T follicular helper cell (primary cell): Measurements from ENCODE around the gene NAA10.

Experiments
- DNase-seq: peaks from one replicate; pipeline ENCODE4 v3.0.0-alpha.2; 2020; ENCODE audit warnings: low read depth

Gene NAA10

GRCh38 chrX:153908219-153908860 is 26.5 kb downstream of the NAA10 start:
- DNase-seq, result no peak

DNA sequence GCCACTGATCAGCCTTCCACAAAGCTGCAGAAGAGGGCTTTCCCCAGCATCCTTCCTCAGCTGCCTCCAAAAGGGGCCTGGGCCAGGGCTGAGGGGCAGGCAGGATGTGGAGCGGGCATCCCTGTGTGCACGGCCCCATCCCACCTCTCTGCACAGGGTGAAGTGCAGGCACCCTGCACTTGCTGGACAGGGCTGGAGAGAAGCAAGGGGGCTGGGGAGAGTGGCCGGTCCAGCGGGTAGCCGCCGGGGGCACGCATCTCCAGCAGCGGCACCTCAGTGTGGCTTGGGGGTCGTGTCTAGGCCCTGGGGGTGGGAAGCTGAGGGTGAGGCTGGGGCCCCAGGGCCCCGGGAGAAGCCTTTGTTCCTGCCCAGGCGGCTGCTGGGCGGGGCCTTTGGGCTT is 27.4 kb downstream of the NAA10 start:
- no peak for DNase-seq

DNA sequence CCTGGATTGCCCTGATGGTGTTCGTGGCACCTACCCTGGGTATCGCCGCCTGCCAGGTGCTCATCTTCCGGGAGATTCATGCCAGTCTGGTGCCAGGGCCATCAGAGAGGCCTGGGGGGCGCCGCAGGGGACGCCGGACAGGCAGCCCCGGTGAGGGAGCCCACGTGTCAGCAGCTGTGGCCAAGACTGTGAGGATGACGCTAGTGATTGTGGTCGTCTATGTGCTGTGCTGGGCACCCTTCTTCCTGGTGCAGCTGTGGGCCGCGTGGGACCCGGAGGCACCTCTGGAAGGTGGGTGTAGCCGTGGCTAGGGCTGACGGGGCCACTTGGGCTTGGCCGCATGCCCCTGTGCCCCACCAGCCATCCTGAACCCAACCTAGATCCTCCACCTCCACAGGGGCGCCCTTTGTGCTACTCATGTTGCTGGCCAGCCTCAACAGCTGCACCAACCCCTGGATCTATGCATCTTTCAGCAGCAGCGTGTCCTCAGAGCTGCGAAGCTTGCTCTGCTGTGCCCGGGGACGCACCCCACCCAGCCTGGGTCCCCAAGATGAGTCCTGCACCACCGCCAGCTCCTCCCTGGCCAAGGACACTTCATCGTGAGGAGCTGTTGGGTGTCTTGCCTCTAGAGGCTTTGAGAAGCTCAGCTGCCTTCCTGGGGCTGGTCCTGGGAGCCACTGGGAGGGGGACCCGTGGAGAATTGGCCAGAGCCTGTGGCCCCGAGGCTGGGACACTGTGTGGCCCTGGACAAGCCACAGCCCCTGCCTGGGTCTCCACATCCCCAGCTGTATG is 28.5 kb downstream of the NAA10 start:
- DNase-seq, result no peak

DNA sequence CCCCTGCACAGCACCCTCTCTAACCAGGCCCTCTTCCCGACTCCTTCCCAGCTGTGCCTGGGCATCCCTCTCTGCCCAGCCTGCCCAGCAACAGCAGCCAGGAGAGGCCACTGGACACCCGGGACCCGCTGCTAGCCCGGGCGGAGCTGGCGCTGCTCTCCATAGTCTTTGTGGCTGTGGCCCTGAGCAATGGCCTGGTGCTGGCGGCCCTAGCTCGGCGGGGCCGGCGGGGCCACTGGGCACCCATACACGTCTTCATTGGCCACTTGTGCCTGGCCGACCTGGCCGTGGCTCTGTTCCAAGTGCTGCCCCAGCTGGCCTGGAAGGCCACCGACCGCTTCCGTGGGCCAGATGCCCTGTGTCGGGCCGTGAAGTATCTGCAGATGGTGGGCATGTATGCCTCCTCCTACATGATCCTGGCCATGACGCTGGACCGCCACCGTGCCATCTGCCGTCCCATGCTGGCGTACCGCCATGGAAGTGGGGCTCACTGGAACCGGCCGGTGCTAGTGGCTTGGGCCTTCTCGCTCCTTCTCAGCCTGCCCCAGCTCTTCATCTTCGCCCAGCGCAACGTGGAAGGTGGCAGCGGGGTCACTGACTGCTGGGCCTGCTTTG is 29.2 kb downstream of the NAA10 start:
- DNase-seq, result no peak

DNA sequence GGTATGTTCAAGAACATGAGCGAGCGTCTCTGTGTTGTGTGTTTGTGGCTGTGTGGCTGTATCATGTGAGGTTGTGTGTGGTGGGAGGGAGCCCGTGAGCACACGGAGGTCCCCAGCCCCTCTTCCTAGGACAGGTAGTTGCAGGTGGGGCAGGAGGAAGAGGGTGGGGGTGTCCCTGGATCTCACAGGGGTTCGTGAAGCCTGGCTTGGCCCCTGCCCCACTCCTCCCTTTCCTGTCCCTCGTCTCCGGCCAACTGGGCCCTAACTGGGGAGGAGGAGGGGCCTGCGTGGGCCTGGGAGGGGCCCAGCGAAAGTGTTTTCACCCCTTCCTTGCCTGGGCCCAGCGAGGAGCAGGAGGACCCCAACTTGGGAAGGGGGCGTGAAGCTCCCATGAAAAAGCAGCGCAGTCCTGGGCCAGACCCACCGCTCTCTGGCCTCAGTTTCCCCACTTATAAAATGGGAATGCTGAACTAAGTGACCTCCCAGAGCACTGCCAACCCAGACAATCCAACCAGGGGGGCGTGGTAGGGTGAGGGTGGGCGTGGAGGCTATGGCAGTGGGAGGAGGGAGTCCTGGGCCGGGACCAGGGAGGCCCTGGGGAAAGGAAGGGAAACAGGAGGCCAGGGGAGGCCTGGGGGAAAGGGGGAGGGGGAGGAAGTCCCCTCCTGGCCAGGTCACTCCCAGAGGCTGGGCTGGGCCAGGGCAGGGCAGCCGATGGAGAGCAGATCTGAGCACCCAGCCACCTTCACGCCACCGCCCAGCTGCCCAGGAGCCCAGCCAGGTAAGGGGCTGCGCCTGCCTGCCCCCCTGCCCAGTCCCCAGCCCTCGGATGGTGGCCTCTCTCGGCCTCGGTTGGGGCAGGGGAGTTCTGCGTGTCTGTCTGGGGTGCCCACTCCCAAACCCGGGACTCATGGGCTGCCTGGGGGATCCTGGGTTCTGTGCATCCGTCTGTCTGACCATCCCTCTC is 30.6 kb downstream of the NAA10 start, which contains the start of gene AVPR2:
TSS of gene AVPR2 (plus strand) at position 683 of the 967 bp plus-strand sequence. CDS start 473 bp downstream, outside the sequence.
- no peak for DNase-seq

DNA sequence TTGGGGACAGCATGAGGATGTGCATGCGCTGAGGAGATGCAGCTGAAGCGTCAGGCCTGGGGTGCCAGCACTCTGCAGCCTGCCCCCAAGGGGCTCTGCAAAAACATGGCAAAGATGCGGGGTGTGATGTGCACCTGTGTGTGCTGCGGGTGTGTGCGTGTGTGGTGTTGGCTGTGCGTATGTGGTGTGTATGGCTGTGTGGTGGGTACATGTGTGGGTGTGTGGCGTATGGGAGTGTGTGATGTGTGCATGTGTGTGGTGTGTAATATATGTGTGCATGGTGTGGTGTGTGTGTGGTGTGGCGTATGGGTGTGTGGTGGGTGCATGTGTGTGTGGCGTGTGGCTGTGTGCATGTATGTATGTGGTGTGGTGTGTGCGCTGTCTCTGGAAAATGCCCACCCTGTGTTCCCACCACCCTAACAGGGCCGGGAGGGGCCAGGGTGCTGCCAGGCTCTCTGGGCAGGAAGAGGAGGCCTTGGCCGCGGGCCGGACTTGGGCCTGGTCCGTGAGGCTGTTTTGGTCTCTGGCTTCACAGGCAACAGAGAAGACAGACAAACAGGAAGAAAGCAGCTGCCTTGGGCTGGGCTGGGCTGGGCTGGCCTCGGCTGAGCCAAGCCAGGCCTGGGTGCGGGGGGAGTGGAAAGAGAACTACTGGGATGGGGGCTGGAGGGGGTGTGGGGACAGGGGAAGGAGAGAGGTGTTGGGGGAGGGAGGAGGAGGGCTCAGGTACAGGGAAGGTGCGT is 31.4 kb downstream of the NAA10 start:
- no peak for DNase-seq

DNA sequence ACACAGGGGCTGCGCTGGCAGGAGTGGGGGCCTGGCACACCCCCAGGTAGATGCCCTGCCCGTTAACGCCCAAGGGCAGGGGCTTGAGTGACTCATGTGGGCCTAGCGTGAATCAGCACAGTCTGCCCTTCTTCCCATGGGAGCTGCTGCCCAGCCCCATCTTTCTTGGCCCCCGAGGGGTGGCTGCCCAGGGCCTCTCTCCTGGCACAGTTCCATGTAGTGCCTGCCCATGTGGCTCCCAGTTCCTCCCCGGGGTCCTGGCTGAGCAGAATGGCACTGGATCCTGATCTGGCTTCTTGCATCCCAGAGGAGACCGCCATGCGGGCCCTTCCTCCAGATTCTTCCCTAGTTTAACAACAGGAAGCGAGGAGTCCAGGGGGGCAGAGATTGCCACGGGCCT is 32.5 kb downstream of the NAA10 start:
- no peak for DNase-seq

DNA sequence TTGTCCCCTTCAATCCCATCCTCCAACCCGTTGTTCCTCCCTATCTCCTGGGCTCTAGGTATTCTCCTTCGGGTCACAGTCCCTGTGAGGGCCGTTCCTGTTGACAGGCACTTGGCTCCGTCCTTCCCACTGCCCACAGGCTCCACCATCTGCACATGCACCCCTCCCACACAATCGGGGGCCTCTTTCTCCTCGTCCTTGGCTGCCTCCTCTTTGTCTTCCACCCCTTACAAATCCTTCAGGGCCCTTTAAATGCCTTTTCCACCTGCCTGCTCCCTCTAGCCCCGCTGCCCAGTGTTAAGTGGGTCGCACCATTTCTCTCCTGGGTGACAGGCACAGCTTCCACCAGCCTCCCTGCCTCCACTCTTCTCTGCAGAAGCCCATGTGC is 33.1 kb downstream of the NAA10 start:
- DNase-seq, result no peak

GRCh38 chrX:153900831-153901752 is 33.7 kb downstream of the NAA10 start:
- peak; percentile 36 for DNase-seq

DNA sequence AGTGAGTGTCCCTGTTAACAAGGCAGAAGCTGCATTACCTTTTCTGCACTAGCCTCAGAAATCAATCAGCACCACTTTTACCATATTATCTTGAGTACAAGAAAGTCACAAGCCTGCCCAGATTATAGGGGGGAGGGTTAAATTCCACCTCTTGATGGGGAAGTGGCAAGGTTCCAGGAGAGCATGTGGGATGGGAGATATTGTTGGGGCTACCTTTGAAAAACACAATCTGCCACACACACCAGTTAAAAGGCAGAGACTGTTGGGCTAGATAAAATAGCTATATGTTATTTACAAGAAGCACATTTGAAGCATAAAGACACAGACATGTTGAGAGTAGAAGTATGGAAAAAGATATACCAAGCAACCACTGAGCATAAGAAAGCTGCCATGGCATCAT is 36.9 kb downstream of the NAA10 start:
- no peak for DNase-seq

GRCh38 chrX:153889123-153889522 is 45.7 kb downstream of the NAA10 start:
- DNase-seq, result no peak

- DNase-seq, result no peak
Measured at GRCh38 chrX:153888344-153888743, 46.5 kb downstream of the NAA10 start.

- no peak for DNase-seq
Measured at GRCh38 chrX:153887385-153887784, 47.5 kb downstream of the NAA10 start.

- DNase-seq, result no peak
Measured at GRCh38 chrX:153886915-153887314, 47.9 kb downstream of the NAA10 start.

- no peak for DNase-seq
Measured at GRCh38 chrX:153885968-153886903, 48.6 kb downstream of the NAA10 start, which contains the start of gene L1CAM. L1CAM (minus strand) TSS chrX:153886173; CDS start chrX:153875836, 10,337 bp downstream.

DNA sequence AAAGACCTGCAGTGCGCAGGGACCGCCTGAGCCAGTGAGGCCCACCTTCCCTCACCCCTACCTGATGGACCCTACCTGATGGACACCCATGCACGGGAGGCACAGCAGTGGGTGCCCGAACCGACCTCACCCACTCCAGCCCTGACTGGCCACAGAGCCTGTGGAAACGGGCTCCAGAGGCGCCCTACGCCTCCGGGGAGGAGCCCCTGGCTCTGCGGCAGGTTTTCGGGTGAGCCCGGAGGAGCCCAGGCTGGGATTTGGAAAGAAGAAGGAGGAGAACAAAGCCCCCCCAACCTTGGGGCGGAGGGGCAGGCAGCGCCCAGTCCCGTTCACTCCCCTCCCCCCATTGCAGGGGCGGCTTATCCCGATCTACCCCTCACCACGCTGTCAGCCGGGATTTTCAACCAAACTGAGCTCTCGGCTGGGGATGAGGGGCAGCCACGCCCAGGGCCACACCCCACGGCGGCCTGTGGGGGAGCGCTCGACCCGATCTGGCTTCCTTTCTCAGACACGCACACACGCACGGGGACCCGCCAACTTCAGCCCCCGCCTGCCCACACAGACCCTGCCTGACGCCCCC is 49.5 kb downstream of the NAA10 start:
- no peak for DNase-seq

DNA sequence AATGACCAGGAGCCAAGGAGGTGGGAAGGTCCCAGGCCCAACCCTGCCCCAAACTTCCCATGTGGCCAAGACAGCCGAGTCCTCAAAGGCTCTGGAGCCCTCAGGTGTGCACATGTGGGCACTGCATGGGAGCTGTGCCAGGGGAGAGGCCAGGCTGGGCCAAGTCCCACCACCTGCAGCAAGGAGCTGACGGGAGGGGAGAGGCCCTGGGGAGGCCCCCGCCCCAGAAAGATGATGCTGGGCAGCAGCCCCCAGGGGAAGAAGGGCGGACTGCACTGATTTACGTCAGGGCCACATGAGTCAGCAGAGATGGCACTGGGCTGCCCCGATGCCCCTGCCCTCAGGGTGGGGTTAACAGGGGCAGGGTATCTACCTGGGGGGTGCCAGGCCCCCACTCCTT is 50.2 kb downstream of the NAA10 start:
- no peak for DNase-seq

GRCh38 chrX:153884136-153884535 is 50.7 kb downstream of the NAA10 start:
- no peak for DNase-seq
